Liver (tissue), 3 donors: ENCODE results near the gene IGFL3.

Source experiments
- NR2F2 ChIP-seq: IDR thresholded peaks from 2 replicates; pipeline ENCODE4 v1.6.1; 2016; ENCODE audit warnings: antibody characterized with exemption
- TF ChIP-seq, protein P1 (sequence below): fragments of 150-350 bp; IDR thresholded peaks from 2 replicates; pipeline ENCODE4 v1.5.1; 2017; ENCODE audit warnings: improper control_type of control experiment, low read depth, low read length; ENCODE audit not compliant: missing input control
- donor health status: healthy.
- donor health status: healthy.

DNA sequence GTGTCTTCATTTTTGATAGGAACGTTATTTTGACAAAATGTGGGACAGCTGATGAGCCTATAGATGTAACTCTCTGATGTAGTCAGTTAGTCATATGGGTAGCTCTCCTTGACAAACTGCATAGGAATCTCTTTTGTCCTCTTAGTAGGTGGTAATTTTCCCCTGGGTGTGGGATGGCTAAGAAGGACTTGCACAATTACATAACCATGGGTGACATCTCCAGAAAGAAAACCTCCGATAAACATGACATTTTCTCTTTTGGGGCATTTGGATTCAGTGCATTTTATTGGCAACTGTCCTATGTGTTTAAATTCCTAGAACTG lies 41.8 kb downstream of the IGFL3 start:
- TF ChIP-seq, protein P1, sequence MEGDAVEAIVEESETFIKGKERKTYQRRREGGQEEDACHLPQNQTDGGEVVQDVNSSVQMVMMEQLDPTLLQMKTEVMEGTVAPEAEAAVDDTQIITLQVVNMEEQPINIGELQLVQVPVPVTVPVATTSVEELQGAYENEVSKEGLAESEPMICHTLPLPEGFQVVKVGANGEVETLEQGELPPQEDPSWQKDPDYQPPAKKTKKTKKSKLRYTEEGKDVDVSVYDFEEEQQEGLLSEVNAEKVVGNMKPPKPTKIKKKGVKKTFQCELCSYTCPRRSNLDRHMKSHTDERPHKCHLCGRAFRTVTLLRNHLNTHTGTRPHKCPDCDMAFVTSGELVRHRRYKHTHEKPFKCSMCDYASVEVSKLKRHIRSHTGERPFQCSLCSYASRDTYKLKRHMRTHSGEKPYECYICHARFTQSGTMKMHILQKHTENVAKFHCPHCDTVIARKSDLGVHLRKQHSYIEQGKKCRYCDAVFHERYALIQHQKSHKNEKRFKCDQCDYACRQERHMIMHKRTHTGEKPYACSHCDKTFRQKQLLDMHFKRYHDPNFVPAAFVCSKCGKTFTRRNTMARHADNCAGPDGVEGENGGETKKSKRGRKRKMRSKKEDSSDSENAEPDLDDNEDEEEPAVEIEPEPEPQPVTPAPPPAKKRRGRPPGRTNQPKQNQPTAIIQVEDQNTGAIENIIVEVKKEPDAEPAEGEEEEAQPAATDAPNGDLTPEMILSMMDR, result no peak
- TF ChIP-seq NR2F2, result no peak
